ENCODE measurements around the gene KIF19.

DNA sequence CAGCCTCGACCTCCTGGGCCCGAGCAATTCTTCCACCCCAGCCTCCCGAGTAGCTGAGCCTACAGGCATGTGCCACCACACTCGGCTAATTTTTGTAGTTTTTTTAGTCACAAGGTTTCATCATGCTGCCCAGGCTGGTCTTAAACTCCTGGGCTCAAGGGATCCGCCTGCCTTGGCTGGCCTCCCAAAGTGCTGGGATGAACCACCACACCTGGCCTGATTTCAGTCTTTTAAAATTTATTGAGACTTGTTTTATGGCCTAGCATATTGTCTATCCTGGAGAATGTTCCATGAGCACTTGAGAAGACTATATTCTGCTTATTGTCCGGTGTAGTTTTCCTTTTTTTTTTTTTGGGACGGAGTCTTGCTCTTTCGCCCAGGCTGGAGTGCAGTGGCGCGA is 33.5 kb upstream of the KIF19 start:
- TF ChIP-seq, protein P1, sequence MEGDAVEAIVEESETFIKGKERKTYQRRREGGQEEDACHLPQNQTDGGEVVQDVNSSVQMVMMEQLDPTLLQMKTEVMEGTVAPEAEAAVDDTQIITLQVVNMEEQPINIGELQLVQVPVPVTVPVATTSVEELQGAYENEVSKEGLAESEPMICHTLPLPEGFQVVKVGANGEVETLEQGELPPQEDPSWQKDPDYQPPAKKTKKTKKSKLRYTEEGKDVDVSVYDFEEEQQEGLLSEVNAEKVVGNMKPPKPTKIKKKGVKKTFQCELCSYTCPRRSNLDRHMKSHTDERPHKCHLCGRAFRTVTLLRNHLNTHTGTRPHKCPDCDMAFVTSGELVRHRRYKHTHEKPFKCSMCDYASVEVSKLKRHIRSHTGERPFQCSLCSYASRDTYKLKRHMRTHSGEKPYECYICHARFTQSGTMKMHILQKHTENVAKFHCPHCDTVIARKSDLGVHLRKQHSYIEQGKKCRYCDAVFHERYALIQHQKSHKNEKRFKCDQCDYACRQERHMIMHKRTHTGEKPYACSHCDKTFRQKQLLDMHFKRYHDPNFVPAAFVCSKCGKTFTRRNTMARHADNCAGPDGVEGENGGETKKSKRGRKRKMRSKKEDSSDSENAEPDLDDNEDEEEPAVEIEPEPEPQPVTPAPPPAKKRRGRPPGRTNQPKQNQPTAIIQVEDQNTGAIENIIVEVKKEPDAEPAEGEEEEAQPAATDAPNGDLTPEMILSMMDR (IDR thresholded peaks at IDR 0.05; ENCODE audit: insufficient read depth, low read length) = no peak
- TF ChIP-seq POLR2AphosphoS5 (IDR thresholded peaks at IDR 0.05; ENCODE audit: low read depth) = no peak
